ENCODE data around the gene RPS8. TPM values are rescaled to one million over a fixed set of nuclear protein-coding genes. Genes with fewer than 3 reads are reported as not detected.

The RPS8 gene
- total RNA-seq, 2 experiments from 2014 or later, result 3,218 to 3,314 TPM

DNA sequence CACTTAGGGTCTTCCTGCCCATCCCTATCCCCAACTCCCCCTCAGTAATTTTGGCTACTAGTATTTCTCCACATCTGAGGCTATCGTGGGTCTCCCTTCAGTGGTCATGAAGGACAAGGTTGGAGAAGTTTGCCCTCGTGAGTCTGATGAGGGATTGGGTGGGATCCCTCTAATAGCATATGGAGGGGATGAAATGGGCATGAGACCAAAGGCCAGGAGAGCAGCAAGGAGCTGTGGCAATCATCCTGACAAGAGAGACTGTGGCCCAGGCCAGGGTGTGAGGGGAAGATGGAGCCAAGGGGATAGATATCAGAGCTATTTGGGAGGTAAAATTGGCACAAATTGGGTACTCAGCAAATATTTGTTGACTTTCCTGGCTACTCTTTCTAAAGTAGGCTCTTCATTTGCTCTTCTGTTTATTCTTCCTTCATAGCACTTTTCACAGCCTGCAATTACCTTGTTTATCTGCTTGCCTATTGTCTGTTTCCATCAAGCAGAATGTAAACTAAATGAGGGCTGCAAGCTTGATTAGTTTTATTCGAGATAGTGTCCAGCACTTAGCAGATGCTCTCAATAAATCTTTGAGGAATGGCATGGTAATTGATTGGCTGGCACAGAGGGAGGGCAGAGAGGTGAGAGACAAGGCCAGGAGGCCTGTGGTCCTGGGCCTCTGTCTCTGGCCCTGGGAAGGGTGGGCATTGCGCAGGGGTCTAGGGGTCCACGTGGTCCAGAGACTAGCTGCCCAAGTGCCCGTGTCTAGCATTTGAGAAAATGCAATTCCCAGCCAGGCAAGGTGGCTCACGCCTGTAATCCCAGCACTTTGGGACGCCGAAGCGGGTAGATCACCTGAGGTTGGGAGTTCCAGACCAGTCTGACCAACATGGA, 23.4 kb downstream of the RPS8 start:
- POLR2A ChIA-PET, result interaction anchor here (1.0 to 8.3 kb wide), 7 partner anchors 10 to 77 kb away, joined by 5 to 130 read pairs (median 37); partner anchors contain the start of genes BEST4, BTBD19, DYNLT4 and RNU5D-1
- no peak for TF ChIP-seq CTCF (IDR thresholded peaks at IDR 0.05)
- DNase-seq (no peak), ATAC-seq (no peak)
- Mint-ChIP-seq H3K36me3 (ENCODE audit: low read depth) (peaks cover 27% of the 10 kb centered on the region), H3K9me3 (no peaks in the 10 kb centered on the region), H3K4me1 (ENCODE audit: low read depth) (peaks cover 26% of the 10 kb centered on the region), H3K4me3 (no peak overlapping the region), H3K27me3 (no peaks in the 10 kb centered on the region), H3K27ac (peak overlapping the region; percentile 100)
- CTCF ChIA-PET, result interaction anchor here (0.6 to 4.6 kb wide), 8 partner anchors 8 to 67 kb away, joined by 3 to 51 read pairs (median 4); partner anchors contain the start of genes BTBD19 and RNU5D-1
- intact Hi-C loops (cut with micrococcal nuclease), result no loop called here

- intact Hi-C loops (cut with micrococcal nuclease), result loop anchor here (10.0 kb wide), 1 partner anchor 505 kb away; no protein-coding TSS in a partner anchor
- H3K27me3 Mint-ChIP-seq, result no peaks in the 10 kb centered on the region
- peak within 1 kb of the TSS; percentile 100 for H3K27ac Mint-ChIP-seq
- CTCF ChIA-PET, result interaction anchor here (0.7 to 4.6 kb wide), 18 partner anchors 10 to 167 kb away, joined by 3 to 51 read pairs (median 4); partner anchors contain the start of genes BEST4, BTBD19 and RNU5D-1
- H3K36me3 Mint-ChIP-seq (ENCODE audit: low read depth), result peaks cover 38% of the 10 kb centered on the region
- no peaks in the 10 kb centered on the region for H3K9me3 Mint-ChIP-seq
- DNase-seq (peak; percentile 99), ATAC-seq (peak; percentile 90)
- peak; percentile 76 for TF ChIP-seq CTCF (IDR thresholded peaks at IDR 0.05)
- POLR2A ChIA-PET, result interaction anchor here (1.0 to 8.3 kb wide), 11 partner anchors 9 to 505 kb away, joined by 3 to 130 read pairs (median 32); partner anchors contain the start of genes BEST4, BTBD19, DYNLT4 and RNU5D-1
- peaks cover 35% of the 10 kb centered on the region for H3K4me1 Mint-ChIP-seq (ENCODE audit: low read depth)
- peak within 1 kb of the TSS; percentile 84 for H3K4me3 Mint-ChIP-seq
Observed at GRCh38 chr1:44799770-44800584, 24.6 kb downstream of the RPS8 start, which contains the start of gene PLK3. Gene PLK3, plus strand, starts transcription at chr1:44800377. Its CDS starts 87 bp downstream, at chr1:44800464.

- peak overlapping the region; percentile 84 for H3K4me3 Mint-ChIP-seq
- intact Hi-C loops (cut with micrococcal nuclease), result loop anchor here (10.0 kb wide), 1 partner anchor 503 kb away; no protein-coding TSS in a partner anchor
- ATAC-seq, result peak; percentile 3
- H3K4me1 Mint-ChIP-seq (ENCODE audit: low read depth), result peaks cover 47% of the 10 kb centered on the region
- ChIA-PET CTCF (interaction anchor here (1.6 to 3.4 kb wide), 5 partner anchors 11 to 54 kb away, joined by 4 to 15 read pairs (median 12); partner anchors contain the start of gene BEST4), POLR2A (interaction anchor here (1.1 to 8.3 kb wide), 12 partner anchors 7 to 78 kb away, joined by 4 to 130 read pairs (median 30); partner anchors contain the start of genes BEST4, BTBD19, DYNLT4 and RNU5D-1)
- H3K27me3 Mint-ChIP-seq, result no peaks in the 10 kb centered on the region
- peak; percentile 56 for DNase-seq
- TF ChIP-seq CTCF (IDR thresholded peaks at IDR 0.05), result no peak
- H3K27ac Mint-ChIP-seq, result peak overlapping the region; percentile 87
- no peaks in the 10 kb centered on the region for H3K9me3 Mint-ChIP-seq
- H3K36me3 Mint-ChIP-seq (ENCODE audit: low read depth), result peaks cover 49% of the 10 kb centered on the region
Observed at GRCh38 chr1:44801491-44802305, 26.4 kb downstream of the RPS8 start.

GRCh38 chr1:44802306-44803061, 27.1 kb downstream of the RPS8 start:
- Mint-ChIP-seq H3K4me1 (ENCODE audit: low read depth) (peaks cover 55% of the 10 kb centered on the region), H3K27ac (peak overlapping the region; percentile 87), H3K36me3 (ENCODE audit: low read depth) (peaks cover 54% of the 10 kb centered on the region), H3K4me3 (peak overlapping the region; percentile 84), H3K9me3 (no peaks in the 10 kb centered on the region), H3K27me3 (no peaks in the 10 kb centered on the region)
- ATAC-seq (no peak), DNase-seq (peak; percentile 42)
- intact Hi-C loops (cut with micrococcal nuclease), result loop anchor here (10.0 kb wide), 1 partner anchor 502 kb away; no protein-coding TSS in a partner anchor
- CTCF ChIA-PET, result interaction anchor here (0.5 to 1.1 kb wide), 2 partner anchors 16 to 71 kb away, joined by 3 read pairs; no protein-coding TSS in a partner anchor
- TF ChIP-seq CTCF (IDR thresholded peaks at IDR 0.05), result no peak
- POLR2A ChIA-PET, result interaction anchor here (1.1 to 8.3 kb wide), 6 partner anchors 10 to 79 kb away, joined by 4 to 130 read pairs (median 36); partner anchors contain the start of genes RNU5D-1 and RPS8
